GM12892 (cell line): ENCODE measurements around the gene COL19A1.

Source experiments
- DNase-seq: peaks from one replicate; pipeline ENCODE4 v3.0.0; 2011; ENCODE audit not compliant: insufficient read length
- FAIRE-seq: peaks from 2 replicates; lab custom pipeline; 2011; peaks lifted over from hg19 to GRCh38; lab: Jason Lieb, UNC
- POLR2A ChIP-seq: IDR thresholded peaks from 2 replicates; pipeline ENCODE4 v1.6.1; 2011; ENCODE audit warnings: low read depth, low read length, control low read depth
- POLR2AphosphoS5 ChIP-seq: IDR thresholded peaks from 2 replicates; pipeline ENCODE4 v1.6.1; 2011; ENCODE audit warnings: low read depth, low read length, control low read depth
- TAF1 ChIP-seq: IDR thresholded peaks from 2 replicates; pipeline ENCODE4 v1.6.1; 2011; ENCODE audit warnings: low read depth, mild to moderate bottlenecking, control low read depth, low read length, borderline replicate concordance

Gene COL19A1

GRCh38 chr6:70150521-70150920, 284.2 kb downstream of the COL19A1 start:
- no peak for DNase-seq
- TF ChIP-seq TAF1, result no peak
- no peak for TF ChIP-seq POLR2AphosphoS5
- no peak for TF ChIP-seq POLR2A
- no peak for FAIRE-seq

- no peak for DNase-seq
- TF ChIP-seq TAF1 (no peak), POLR2AphosphoS5 (no peak), POLR2A (no peak)
- FAIRE-seq, result no peak
Measured at GRCh38 chr6:70151616-70152015, 285.3 kb downstream of the COL19A1 start.

GRCh38 chr6:70152786-70153185, 286.4 kb downstream of the COL19A1 start:
- DNase-seq (no peak), FAIRE-seq (no peak)
- TF ChIP-seq POLR2AphosphoS5, result no peak
- no peak for TF ChIP-seq TAF1
- no peak for TF ChIP-seq POLR2A

- no peak for DNase-seq
- TF ChIP-seq POLR2AphosphoS5 (no peak), POLR2A (no peak), TAF1 (no peak)
- FAIRE-seq, result no peak
Measured at GRCh38 chr6:70157086-70157485, 290.7 kb downstream of the COL19A1 start.

- DNase-seq (no peak), FAIRE-seq (no peak)
- TF ChIP-seq POLR2A, result no peak
- TF ChIP-seq TAF1, result no peak
- TF ChIP-seq POLR2AphosphoS5, result no peak
Measured at GRCh38 chr6:70160276-70160675, 293.9 kb downstream of the COL19A1 start.

- no peak for FAIRE-seq
- no peak for DNase-seq
- TF ChIP-seq TAF1, result no peak
- TF ChIP-seq POLR2A, result no peak
- TF ChIP-seq POLR2AphosphoS5, result no peak
Measured at GRCh38 chr6:70162972-70163371, 296.6 kb downstream of the COL19A1 start.

- DNase-seq (no peak), FAIRE-seq (no peak)
- TF ChIP-seq POLR2AphosphoS5 (no peak), POLR2A (no peak), TAF1 (no peak)
Measured at GRCh38 chr6:70163795-70164194, 297.4 kb downstream of the COL19A1 start.

GRCh38 chr6:70164556-70164955, 298.2 kb downstream of the COL19A1 start:
- no peak for DNase-seq
- no peak for FAIRE-seq
- TF ChIP-seq TAF1 (no peak), POLR2A (no peak), POLR2AphosphoS5 (no peak)

- TF ChIP-seq TAF1 (no peak), POLR2A (no peak), POLR2AphosphoS5 (no peak)
- FAIRE-seq (peak; percentile 96), DNase-seq (peak; percentile 4)
Measured at GRCh38 chr6:70166088-70166958, 300.0 kb downstream of the COL19A1 start.

- TF ChIP-seq POLR2AphosphoS5 (no peak), POLR2A (no peak), TAF1 (no peak)
- DNase-seq, result no peak
- FAIRE-seq, result no peak
Measured at GRCh38 chr6:70168681-70169377, 302.5 kb downstream of the COL19A1 start.

- DNase-seq, result no peak
- TF ChIP-seq POLR2AphosphoS5 (no peak), TAF1 (no peak), POLR2A (no peak)
- FAIRE-seq, result no peak
Measured at GRCh38 chr6:70171236-70171635, 304.9 kb downstream of the COL19A1 start.
